GM21381 (cell line): ENCODE measurements around the gene ADGRA1.
"Not testable (repeated sequence)": the region's sequence is repeated elsewhere in the genome, so short reads cannot be mapped to it uniquely, and the experiment has no call there.

Experiments
- ATAC-seq: cut with Tn5 transposase; IDR thresholded peaks from one replicate; pipeline ENCODE4 v1.9.1; 2021; ENCODE audit warnings: mild to moderate bottlenecking, moderate library complexity; ENCODE audit not compliant: unreplicated experiment

The ADGRA1 gene

GRCh38 chr10:133087679-133088178 is at the start of gene ADGRA1:
ADGRA1 (plus strand) TSS chr10:133087924; CDS start chr10:133088910, 986 bp downstream.
- ATAC-seq = no peak

- ATAC-seq = no peak
Measured at GRCh38 chr10:133038036-133038823, 49.5 kb upstream of the ADGRA1 start.

GRCh38 chr10:133039107-133039802 is 48.5 kb upstream of the ADGRA1 start:
- no peak for ATAC-seq

GRCh38 chr10:133039803-133040165 is 47.9 kb upstream of the ADGRA1 start:
- no peak for ATAC-seq

- no peak for ATAC-seq
Measured at GRCh38 chr10:133040198-133040597, 47.5 kb upstream of the ADGRA1 start.

- ATAC-seq = no peak
Measured at GRCh38 chr10:133041101-133041500, 46.6 kb upstream of the ADGRA1 start.

GRCh38 chr10:133042061-133042460 is 45.7 kb upstream of the ADGRA1 start:
- ATAC-seq = no peak

- no peak for ATAC-seq
Measured at GRCh38 chr10:133042816-133043215, 44.9 kb upstream of the ADGRA1 start.

GRCh38 chr10:133043541-133044225 is 44.0 kb upstream of the ADGRA1 start:
- no peak for ATAC-seq

GRCh38 chr10:133044401-133044811 is 43.3 kb upstream of the ADGRA1 start:
- no peak for ATAC-seq

- ATAC-seq = no peak
Measured at GRCh38 chr10:133045556-133046389, 42.0 kb upstream of the ADGRA1 start.

- ATAC-seq = no peak
Measured at GRCh38 chr10:133046390-133046765, 41.3 kb upstream of the ADGRA1 start.

GRCh38 chr10:133047526-133048123 is 40.1 kb upstream of the ADGRA1 start:
- ATAC-seq = no peak

- no peak for ATAC-seq
Measured at GRCh38 chr10:133048266-133048665, 39.5 kb upstream of the ADGRA1 start.

- ATAC-seq = no peak
Measured at GRCh38 chr10:133048926-133049325, 38.8 kb upstream of the ADGRA1 start.

- no peak for ATAC-seq
Measured at GRCh38 chr10:133049639-133050038, 38.1 kb upstream of the ADGRA1 start.

GRCh38 chr10:133050371-133050770 is 37.4 kb upstream of the ADGRA1 start:
- no peak for ATAC-seq

- no peak for ATAC-seq
Measured at GRCh38 chr10:133052076-133052475, 35.6 kb upstream of the ADGRA1 start.

- not testable (repeated sequence) for ATAC-seq
Measured at GRCh38 chr10:133053527-133054133, 34.1 kb upstream of the ADGRA1 start.

GRCh38 chr10:133055470-133055869 is 32.3 kb upstream of the ADGRA1 start:
- no peak for ATAC-seq
